EL (cell line): ENCODE data around the gene PLCD1.

ENCODE experiments used
- DNase-seq: peaks from one replicate; pipeline ENCODE4 v3.0.0-alpha.2; 2016

PLCD1 gene

GRCh38 chr3:38016410-38016809 is 13.0 kb downstream of the PLCD1 start:
- DNase-seq = no peak

DNA sequence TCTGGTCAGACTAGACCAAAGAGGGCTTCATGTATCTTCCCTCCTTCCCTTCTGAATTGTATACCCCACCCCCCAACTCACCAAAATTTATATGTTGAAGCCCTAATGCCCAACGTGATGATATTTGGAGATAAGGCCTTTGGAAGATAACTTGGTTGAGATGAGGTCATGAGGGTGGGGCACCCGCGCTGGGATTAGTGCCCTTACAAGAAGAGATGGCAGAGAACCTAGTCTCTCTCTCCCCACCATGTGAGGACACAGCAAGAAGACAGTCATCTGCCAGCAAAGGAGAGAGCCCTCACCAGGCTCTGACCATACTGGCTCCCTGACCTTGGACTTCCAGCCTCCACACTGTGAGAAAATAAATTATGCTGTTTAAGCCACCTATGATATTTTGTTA is 13.5 kb downstream of the PLCD1 start:
- DNase-seq = no peak

DNA sequence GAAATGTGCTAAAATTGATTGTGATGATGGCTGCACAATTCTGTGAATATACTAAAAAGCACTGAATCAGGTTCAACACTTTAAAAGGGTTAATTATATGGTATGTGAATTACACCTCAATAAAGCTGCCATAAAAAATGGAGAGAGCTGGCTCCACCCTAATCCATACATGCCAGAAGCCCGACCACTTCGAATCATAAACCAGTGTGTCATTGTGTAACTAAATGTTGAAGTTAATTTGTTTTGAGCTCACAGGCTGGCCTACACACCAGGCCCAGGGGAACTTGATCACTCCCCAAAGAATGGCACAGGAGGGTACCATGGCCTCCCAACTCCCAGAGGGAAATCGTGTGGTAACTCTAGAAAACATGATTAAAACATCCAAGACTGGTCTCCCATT is 14.0 kb downstream of the PLCD1 start:
- no peak for DNase-seq

DNA sequence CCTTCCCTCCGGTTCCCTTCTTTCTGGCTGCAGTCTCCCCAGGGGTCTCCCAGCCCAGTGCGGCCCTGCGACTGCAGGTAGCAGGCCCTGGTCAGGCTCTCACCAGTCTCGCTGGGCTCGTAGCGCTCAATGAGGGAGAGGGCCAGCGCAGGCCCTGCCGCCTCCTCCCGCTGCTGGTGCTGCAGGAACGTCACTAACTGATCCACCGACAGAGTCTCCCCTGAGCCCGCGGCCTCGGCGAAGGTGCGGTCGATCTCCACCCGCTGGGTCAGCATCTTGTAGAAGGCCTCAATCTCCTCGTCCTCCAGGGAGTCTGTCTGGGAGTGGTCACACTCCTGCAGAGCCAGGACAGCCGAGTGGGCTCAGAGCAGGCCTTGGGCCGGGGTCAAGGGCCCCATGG is 18.3 kb downstream of the PLCD1 start:
- DNase-seq = no peak

DNA sequence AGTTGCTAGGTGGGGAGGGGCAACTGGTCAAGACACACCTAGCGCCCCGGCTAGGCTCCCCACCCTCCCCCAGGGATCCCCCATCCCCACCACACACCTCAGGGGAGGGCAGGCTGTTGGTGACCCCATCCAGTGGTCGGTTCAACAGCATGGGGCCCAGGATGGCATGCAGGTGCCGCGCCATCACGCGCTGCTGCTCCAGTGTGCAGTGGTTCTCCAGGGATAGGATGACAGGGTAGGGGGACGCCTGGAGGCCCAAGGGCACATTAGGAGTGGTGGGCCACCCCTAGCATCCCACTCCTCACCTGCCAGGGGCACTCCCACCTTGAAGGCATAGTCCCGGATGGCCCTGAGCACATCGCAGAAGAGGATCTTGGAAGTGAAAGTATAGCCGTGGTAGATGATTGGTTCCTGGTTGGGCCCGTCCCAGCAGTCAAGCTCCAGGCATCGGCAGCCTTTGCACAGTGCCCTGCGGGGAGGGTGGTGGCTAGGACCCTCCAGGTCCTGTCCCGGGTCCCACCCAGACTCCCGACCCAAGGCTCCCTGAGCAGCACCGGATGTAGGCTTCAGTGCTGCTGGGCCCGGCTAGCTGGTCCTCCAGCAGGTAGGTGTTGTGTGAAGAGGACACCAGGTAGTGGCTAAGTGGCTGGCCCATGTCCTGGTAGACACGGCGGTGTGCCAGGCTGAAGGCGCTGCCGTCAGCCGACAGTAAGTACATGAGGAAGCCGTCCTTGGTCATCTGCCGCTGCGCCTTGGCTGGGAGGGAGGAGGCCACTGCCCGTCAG is 19.4 kb downstream of the PLCD1 start:
- DNase-seq = no peak

DNA sequence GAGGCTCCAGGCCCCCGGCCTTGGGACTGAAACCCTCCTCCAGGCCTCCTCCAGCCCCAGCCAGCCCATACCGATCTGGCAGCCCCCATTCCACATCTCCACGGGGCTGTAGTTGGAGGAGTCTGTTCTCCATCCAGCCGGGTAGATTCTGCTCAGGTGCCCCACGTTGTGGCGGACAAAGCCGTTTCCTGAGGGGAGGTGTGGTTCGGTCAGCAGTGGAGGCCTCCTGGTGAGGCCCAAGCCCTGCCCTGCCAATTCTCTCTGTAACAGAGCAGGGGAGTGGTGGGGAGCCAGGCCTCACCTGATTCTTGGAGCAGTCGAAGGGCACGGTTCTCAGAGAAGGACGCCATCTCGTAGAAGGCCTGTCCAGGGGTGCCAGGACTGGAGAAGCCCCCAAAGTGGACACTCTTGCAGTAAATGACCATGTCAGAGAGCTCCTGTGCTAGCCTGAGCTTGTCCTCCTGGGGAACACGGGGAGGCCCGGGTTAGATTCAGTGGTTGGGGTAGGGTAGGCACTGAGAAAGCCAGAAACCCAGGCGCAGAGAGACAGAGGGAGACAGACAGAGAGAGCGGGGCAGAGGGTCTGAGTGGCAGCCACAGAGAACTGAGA is 20.4 kb downstream of the PLCD1 start:
- no peak for DNase-seq

DNA sequence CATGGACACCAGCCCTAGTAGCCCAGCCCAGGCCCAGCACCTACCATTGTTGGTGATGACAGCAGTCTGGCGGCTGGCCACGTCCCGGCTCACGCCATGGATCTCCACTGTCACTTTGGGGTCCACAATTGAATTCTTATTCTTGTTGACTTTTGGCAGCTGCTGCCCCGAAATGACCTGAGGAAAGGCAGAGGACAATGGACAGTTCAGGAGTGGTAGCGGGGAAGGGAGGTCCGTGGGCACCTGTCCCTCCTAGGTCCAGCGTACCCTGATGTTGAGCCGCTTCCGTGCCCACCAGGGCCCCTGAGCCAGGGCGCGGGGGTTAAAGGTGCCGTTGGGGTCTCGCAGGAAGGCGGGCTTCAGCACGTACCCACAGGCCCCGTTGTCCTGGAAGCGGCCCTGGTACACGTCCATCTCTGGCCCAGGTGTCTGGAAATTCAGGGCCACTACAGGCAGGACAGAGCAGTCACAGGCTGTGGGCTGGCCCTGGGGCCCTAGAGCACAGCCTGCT is 21.2 kb downstream of the PLCD1 start:
- no peak for DNase-seq

- DNase-seq = no peak
Measured at GRCh38 chr3:38007754-38008090, 21.7 kb downstream of the PLCD1 start.

- DNase-seq = no peak
Measured at GRCh38 chr3:38006445-38006995, 22.9 kb downstream of the PLCD1 start.

DNA sequence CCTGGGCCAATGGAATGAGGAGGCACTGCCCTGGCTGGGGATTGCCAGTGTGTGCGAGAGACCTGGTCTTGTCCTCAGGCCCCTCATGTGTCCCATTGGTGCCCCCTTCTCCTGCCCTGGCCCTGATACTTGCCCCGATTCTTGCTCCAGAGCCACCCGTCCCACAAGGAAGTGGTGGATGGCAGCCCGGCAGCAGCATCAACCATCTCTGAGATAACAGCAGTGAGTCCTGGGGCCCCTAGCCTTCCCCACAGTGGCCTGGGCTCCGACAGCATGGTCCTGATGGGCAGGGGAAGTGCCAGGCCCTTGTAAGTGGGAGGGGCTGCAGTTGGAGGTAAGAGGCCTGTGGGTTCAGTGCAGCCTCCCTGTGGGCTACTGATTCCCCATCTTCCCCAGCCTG is 23.4 kb downstream of the PLCD1 start:
- DNase-seq = no peak

DNA sequence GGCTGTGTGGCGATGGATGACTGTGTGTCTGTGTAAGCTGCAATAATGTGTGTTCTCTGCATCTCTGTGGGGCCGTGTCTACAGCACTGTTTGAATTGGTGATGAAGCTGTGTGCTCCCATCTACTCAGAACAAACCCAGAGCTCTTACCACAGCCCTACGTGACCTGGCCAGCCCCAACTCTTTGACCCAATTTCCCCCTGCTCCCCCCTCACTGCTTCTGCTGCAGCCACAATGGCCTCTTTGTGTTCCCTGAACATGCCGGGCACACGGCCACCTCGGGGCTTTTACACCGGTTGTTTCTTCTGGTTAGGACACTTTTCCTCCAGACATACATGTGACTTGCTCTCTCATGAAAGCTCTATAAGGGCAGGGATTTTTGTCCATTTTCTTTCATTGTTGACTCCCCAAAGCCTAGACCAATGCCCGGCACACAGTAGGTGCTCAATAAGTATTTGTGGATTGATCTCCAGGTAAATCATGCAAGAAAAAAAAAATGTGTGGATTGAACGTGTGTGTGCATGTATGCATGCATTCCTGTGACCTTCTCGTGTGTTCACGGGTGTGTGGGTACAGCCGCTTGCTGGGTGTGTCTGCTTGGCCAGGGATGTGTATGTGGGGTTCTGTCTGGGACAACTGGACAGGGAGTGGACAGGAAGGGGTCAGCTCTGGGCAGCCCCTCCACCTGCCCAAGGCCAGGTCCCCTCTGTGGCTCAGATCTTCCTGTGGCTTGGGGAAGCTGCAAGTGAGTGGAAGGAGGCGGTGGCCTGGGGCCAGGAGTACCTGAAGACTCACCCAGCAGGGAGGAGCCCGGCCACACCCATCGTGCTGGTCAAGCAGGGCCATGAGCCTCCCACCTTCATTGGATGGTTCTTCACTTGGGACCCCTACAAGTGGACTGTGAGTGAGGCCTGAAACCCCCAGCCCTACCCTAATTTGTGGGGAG is 24.1 kb downstream of the PLCD1 start:
- no peak for DNase-seq

- DNase-seq = peak; percentile 64
Measured at GRCh38 chr3:38004415-38005075, 24.9 kb downstream of the PLCD1 start.

- DNase-seq = no peak
Measured at GRCh38 chr3:38003817-38004414, 25.5 kb downstream of the PLCD1 start.

- DNase-seq = peak; percentile 32
Measured at GRCh38 chr3:38003371-38003816, 26.0 kb downstream of the PLCD1 start.

- no peak for DNase-seq
Measured at GRCh38 chr3:38002940-38003339, 26.5 kb downstream of the PLCD1 start.

GRCh38 chr3:38002291-38002876 is 27.1 kb downstream of the PLCD1 start:
- DNase-seq = no peak

- no peak for DNase-seq
Measured at GRCh38 chr3:38001456-38002081, 27.9 kb downstream of the PLCD1 start.

DNA sequence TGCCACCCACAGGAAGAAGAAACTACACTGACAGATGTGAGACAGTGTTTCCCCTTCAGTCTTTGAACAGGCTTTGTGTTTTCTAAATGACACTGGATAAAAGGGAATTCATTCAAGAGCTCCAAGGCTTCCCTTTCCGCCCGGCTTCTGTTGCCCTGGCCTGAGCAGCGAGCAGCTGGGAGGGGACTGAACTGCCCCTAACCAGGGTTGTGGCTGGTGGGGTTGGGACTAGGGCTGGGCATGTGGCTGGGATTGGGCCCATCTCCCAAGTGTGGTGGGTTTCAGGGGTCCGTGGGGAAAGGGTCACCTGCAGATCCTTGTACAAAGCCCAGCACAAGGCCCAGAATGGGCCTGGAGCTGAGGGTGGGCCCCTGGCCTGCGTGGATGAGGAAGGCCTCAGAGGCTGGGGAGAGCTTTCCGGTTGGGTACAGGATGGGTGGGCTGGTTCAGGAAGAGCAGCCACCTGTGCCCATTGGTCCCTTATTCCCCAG is 28.4 kb downstream of the PLCD1 start:
- DNase-seq = no peak

DNA sequence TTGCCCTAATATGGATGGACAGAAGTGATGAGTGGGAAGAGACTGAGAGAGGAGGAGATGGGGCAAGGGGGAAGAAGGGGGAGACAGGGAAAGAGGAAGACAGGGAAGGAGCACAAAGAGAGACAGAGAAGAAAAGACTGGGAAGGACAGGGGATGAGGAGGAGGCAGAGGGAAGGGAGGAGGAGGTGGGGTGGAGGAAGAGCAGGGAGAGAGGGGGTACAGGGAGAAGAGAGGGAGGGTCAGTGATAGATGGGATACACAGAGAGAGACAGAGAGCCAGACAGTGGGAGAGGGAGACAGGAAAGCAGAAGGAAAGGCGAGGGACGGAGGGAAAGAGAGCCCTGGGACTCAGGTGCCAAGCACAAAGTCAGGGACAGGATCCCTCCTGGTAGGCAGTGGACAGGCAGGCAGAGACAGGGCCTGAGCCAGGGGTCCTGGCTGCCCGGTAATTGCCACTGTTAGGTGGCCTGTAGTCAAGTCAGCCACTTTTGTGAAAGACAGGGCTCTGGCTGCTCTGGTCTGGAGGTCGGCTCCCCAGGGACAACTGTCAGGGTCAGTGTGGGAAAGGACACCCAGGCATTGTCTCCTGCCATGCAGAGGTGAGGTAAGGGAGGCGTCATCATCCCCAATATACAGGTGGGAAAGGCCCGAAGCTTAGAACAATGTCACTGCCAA is 29.1 kb downstream of the PLCD1 start:
- DNase-seq = no peak

DNA sequence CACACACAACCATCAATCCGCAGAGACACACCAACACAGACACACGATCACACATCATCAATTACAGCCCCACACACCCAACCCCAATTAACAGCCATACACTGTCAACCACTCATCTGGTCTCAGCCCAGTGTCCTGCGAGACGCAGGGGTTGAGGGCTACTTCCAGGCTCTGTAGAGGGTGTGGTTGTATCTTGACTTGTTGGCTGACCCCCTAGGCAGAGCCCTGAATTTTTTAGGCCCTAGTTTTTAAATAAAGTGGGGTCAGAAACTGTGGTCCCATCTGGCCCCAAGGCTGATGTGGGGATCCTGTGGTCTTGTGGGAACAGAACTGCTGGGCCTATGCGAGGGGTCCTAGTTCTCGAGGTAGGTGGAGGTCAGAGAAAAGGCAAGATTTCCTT is 29.6 kb downstream of the PLCD1 start:
- DNase-seq = no peak
